ENCODE data around the gene PLA2G6.
"Not testable (repeated sequence)": the region's sequence is repeated elsewhere in the genome, so short reads cannot be mapped to it uniquely, and the experiment has no call there.

PLA2G6 gene

GRCh38 chr22:38080474-38080849, 101.2 kb downstream of the PLA2G6 start:
- Histone ChIP-seq H3K27me3 (ENCODE audit: insufficient read depth, low read length) (peaks cover 11% of the 10 kb centered on the region), H3K23ac (ENCODE audit: low read length) (no peak overlapping the region), H3K79me2 (ENCODE audit: control insufficient read depth, insufficient read depth, low read length, poor library complexity) (no peaks in the 10 kb centered on the region), H3K9me3 (ENCODE audit: insufficient read depth, low read depth, low read length) (peaks cover 1% of the 10 kb centered on the region), H2BK120ac (ENCODE audit: insufficient read depth, low read length, poor library complexity) (no peak overlapping the region), H3K14ac (ENCODE audit: low read length) (no peak overlapping the region), H2BK12ac (ENCODE audit: low read length) (no peak overlapping the region), H3K4me2 (ENCODE audit: low read length) (no peak overlapping the region), H3K9ac (ENCODE audit: low read length) (no peak overlapping the region), H2AK5ac (ENCODE audit: low read length) (no peak overlapping the region), H2BK5ac (ENCODE audit: low read depth, low read length, poor library complexity) (no peak overlapping the region), H3K79me1 (ENCODE audit: low read length) (no peaks in the 10 kb centered on the region), H3K18ac (ENCODE audit: low read length) (no peak overlapping the region), H2AFZ (ENCODE audit: insufficient read depth, low read length, poor library complexity) (no peak overlapping the region), H4K12ac (ENCODE audit: low read depth, low read length) (no peak overlapping the region), H3K4me3 (ENCODE audit: low read depth, low read length) (no peak overlapping the region), H3K27ac (ENCODE audit: low read depth, low read length) (no peak overlapping the region), H3K36me3 (ENCODE audit: control insufficient read depth in 1 of 2, insufficient read depth in 2 of 2, low read length in 2 of 2) (peaks cover 0 to 2% of the 10 kb centered on the region in 2 experiments), H3K4me1 (ENCODE audit: control insufficient read depth in 1 of 2, insufficient read depth in 2 of 2, low read length in 2 of 2) (peaks cover 14 to 21% of the 10 kb centered on the region in 2 experiments), H4K91ac (ENCODE audit: low read depth, low read length) (no peak overlapping the region), H3K4ac (ENCODE audit: low read depth, low read length) (no peak overlapping the region), H4K8ac (ENCODE audit: low read depth, low read length) (no peak overlapping the region)
- no CpG with 5 or more reads among the region's 11 CpGs for WGBS (ENCODE audit: extremely low coverage, insufficient coverage, insufficient read length)
- no peak for DNase-seq

- WGBS (ENCODE audit: extremely low coverage, insufficient coverage, insufficient read length): no CpG with 5 or more reads among the region's 7 CpGs
- H3K14ac ChIP-seq (ENCODE audit: low read length): no peak overlapping the region
- H3K4me1 ChIP-seq (ENCODE audit: control insufficient read depth in 1 of 2, insufficient read depth in 2 of 2, low read length in 2 of 2): peaks cover 14 to 21% of the 10 kb centered on the region in 2 experiments
- no peak overlapping the region for H3K4ac ChIP-seq (ENCODE audit: low read depth, low read length)
- H4K91ac ChIP-seq (ENCODE audit: low read depth, low read length): no peak overlapping the region
- no peak overlapping the region for H4K12ac ChIP-seq (ENCODE audit: low read depth, low read length)
- H2BK12ac ChIP-seq (ENCODE audit: low read length): no peak overlapping the region
- no peak overlapping the region for H3K4me3 ChIP-seq (ENCODE audit: low read depth, low read length)
- H3K18ac ChIP-seq (ENCODE audit: low read length): no peak overlapping the region
- DNase-seq: no peak
- no peak overlapping the region for H2BK5ac ChIP-seq (ENCODE audit: low read depth, low read length, poor library complexity)
- H3K79me2 ChIP-seq (ENCODE audit: control insufficient read depth, insufficient read depth, low read length, poor library complexity): no peaks in the 10 kb centered on the region
- H3K4me2 ChIP-seq (ENCODE audit: low read length): no peak overlapping the region
- H2AK5ac ChIP-seq (ENCODE audit: low read length): no peak overlapping the region
- H3K27me3 ChIP-seq (ENCODE audit: insufficient read depth, low read length): peaks cover 11% of the 10 kb centered on the region
- H2AFZ ChIP-seq (ENCODE audit: insufficient read depth, low read length, poor library complexity): no peak overlapping the region
- H4K8ac ChIP-seq (ENCODE audit: low read depth, low read length): no peak overlapping the region
- peaks cover 4 to 7% of the 10 kb centered on the region in 2 experiments for H3K36me3 ChIP-seq (ENCODE audit: control insufficient read depth in 1 of 2, insufficient read depth in 2 of 2, low read length in 2 of 2)
- H2BK120ac ChIP-seq (ENCODE audit: insufficient read depth, low read length, poor library complexity): no peak overlapping the region
- H3K9ac ChIP-seq (ENCODE audit: low read length): no peak overlapping the region
- H3K23ac ChIP-seq (ENCODE audit: low read length): no peak overlapping the region
- H3K9me3 ChIP-seq (ENCODE audit: insufficient read depth, low read depth, low read length): peaks cover 1% of the 10 kb centered on the region
- no peaks in the 10 kb centered on the region for H3K79me1 ChIP-seq (ENCODE audit: low read length)
- no peak overlapping the region for H3K27ac ChIP-seq (ENCODE audit: low read depth, low read length)
Observed at GRCh38 chr22:38079804-38080203, 101.8 kb downstream of the PLA2G6 start.

DNA sequence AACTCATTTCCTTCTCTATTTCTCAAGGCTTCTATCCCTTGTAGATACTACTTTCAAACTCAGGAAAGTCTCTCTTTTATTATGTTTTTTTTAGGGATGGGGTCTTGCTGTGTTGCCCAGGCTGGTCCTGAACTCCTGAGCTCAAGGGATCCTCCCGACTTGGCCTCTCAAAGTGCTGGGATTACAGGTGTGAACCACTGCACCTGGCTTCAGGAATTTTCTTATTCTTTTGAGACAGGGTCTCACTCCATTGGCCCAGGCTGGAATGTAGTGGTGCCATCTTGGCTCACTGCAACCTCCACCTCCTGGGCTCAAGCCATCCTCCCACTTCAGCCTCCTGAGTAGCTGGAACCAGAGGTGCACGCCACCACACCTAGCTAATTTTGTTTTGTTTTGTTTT, 102.4 kb downstream of the PLA2G6 start:
- H3K4ac ChIP-seq (ENCODE audit: low read depth, low read length); H3K4me2 ChIP-seq (ENCODE audit: low read length); H3K9me3 ChIP-seq (ENCODE audit: insufficient read depth, low read depth, low read length); H3K4me3 ChIP-seq (ENCODE audit: low read depth, low read length); H2BK120ac ChIP-seq (ENCODE audit: insufficient read depth, low read length, poor library complexity); H2AK5ac ChIP-seq (ENCODE audit: low read length); H3K9ac ChIP-seq (ENCODE audit: low read length); H2BK5ac ChIP-seq (ENCODE audit: low read depth, low read length, poor library complexity); H3K23ac ChIP-seq (ENCODE audit: low read length); H3K79me1 ChIP-seq (ENCODE audit: low read length); H3K18ac ChIP-seq (ENCODE audit: low read length); H4K91ac ChIP-seq (ENCODE audit: low read depth, low read length); H2AFZ ChIP-seq (ENCODE audit: insufficient read depth, low read length, poor library complexity); H3K27ac ChIP-seq (ENCODE audit: low read depth, low read length); DNase-seq; H2BK12ac ChIP-seq (ENCODE audit: low read length); H4K8ac ChIP-seq (ENCODE audit: low read depth, low read length); H4K12ac ChIP-seq (ENCODE audit: low read depth, low read length); H3K14ac ChIP-seq (ENCODE audit: low read length); H3K79me2 ChIP-seq (ENCODE audit: control insufficient read depth, insufficient read depth, low read length, poor library complexity): not testable (repeated sequence)
- Histone ChIP-seq H3K27me3 (ENCODE audit: insufficient read depth, low read length) (peaks cover 11% of the 10 kb centered on the region), H3K4me1 (ENCODE audit: control insufficient read depth in 1 of 2, insufficient read depth in 2 of 2, low read length in 2 of 2) (peaks cover 10 to 16% of the 10 kb centered on the region in 2 experiments), H3K36me3 (ENCODE audit: control insufficient read depth in 1 of 2, insufficient read depth in 2 of 2, low read length in 2 of 2) (peaks cover 9 to 13% of the 10 kb centered on the region in 2 experiments)
- no CpG with 5 or more reads among the region's 2 CpGs for WGBS (ENCODE audit: extremely low coverage, insufficient coverage, insufficient read length)

DNA sequence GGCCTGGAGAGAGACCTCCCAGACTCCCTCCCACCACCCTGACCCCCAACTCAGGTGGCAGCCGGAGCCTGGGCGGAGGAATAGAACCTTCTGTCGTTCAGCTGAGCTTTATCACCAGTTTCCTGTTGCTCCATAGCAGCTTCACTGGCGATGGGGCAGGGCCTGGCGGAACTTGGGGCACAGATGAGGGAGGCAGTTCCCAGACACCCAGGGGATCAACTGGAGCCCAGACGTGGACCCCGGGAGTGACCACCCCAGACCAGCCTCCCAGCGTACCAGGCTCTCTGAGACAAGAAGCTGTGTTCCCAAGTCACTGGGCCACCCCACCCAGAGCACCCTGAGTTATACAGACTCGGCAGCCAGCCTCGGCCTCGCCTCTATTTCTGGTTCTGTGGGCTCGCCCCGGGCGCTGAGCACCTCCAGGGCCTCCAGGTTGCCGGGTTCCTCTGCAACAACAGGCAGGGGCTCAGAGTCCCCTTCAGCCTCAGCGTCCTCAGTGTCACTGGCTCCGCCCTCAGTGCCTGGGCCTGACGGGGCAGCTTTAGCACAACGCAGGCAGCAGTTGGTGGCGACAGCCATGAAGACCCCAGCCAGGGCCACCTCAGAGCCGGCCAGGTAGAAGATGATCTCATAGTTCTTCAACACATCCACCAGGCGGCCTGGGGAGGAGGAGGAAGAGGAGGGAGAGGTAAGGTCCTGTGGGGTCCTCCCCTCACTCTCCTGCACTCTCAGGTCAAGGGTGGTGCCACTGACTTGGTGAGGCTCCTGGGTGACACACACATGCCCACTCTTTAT, 103.4 kb downstream of the PLA2G6 start:
- H3K18ac ChIP-seq (ENCODE audit: low read length): no peak overlapping the region
- no peak overlapping the region for H3K4ac ChIP-seq (ENCODE audit: low read depth, low read length)
- H4K8ac ChIP-seq (ENCODE audit: low read depth, low read length): no peak overlapping the region
- H3K14ac ChIP-seq (ENCODE audit: low read length): no peak overlapping the region
- no peak overlapping the region for H2BK5ac ChIP-seq (ENCODE audit: low read depth, low read length, poor library complexity)
- H4K91ac ChIP-seq (ENCODE audit: low read depth, low read length): no peak overlapping the region
- H3K23ac ChIP-seq (ENCODE audit: low read length): no peak overlapping the region
- no peak overlapping the region for H3K4me2 ChIP-seq (ENCODE audit: low read length)
- H3K36me3 ChIP-seq (ENCODE audit: control insufficient read depth in 1 of 2, insufficient read depth in 2 of 2, low read length in 2 of 2): peaks cover 11 to 20% of the 10 kb centered on the region in 2 experiments
- H3K9ac ChIP-seq (ENCODE audit: low read length): no peak overlapping the region
- peaks cover 1% of the 10 kb centered on the region for H3K9me3 ChIP-seq (ENCODE audit: insufficient read depth, low read depth, low read length)
- DNase-seq: no peak
- H3K27me3 ChIP-seq (ENCODE audit: insufficient read depth, low read length): peaks cover 11% of the 10 kb centered on the region
- H3K79me2 ChIP-seq (ENCODE audit: control insufficient read depth, insufficient read depth, low read length, poor library complexity): no peaks in the 10 kb centered on the region
- H3K4me3 ChIP-seq (ENCODE audit: low read depth, low read length): no peak overlapping the region
- H2BK120ac ChIP-seq (ENCODE audit: insufficient read depth, low read length, poor library complexity): no peak overlapping the region
- WGBS (ENCODE audit: extremely low coverage, insufficient coverage, insufficient read length): no CpG with 5 or more reads among the region's 22 CpGs
- H2AK5ac ChIP-seq (ENCODE audit: low read length): no peak overlapping the region
- no peak overlapping the region for H2AFZ ChIP-seq (ENCODE audit: insufficient read depth, low read length, poor library complexity)
- H3K27ac ChIP-seq (ENCODE audit: low read depth, low read length): no peak overlapping the region
- H4K12ac ChIP-seq (ENCODE audit: low read depth, low read length): no peak overlapping the region
- H3K4me1 ChIP-seq (ENCODE audit: control insufficient read depth in 1 of 2, insufficient read depth in 2 of 2, low read length in 2 of 2): peaks cover 10 to 12% of the 10 kb centered on the region in 2 experiments
- no peaks in the 10 kb centered on the region for H3K79me1 ChIP-seq (ENCODE audit: low read length)
- H2BK12ac ChIP-seq (ENCODE audit: low read length): no peak overlapping the region
